Body of pancreas (tissue), 4 donors: ENCODE data around the gene SOBP. TPM values are rescaled to one million over a fixed set of nuclear protein-coding genes. Genes with fewer than 3 reads are reported as not detected.

ENCODE experiments used
- ATAC-seq: fragments of 150-250 bp; one replicate; pipeline ENCODE4 v1.9.1; 2016
- DNase-seq, 4 donors: peaks; one replicate each; pipeline ENCODE4 v3.0.0-alpha.2; 2019
- H3K27ac ChIP-seq, 4 donors: fragments of 200-600 bp; sonication (generic); 1 replicate in 3 of 4; 2 replicates in 1 of 4; pipeline versions ENCODE4 v1.5.1 to v1.6.1; 2016 to 2019; ENCODE audit warnings: mild to moderate bottlenecking in 1 of 4, mixed read lengths in 1 of 4, moderate library complexity in 1 of 4
- H3K27me3 ChIP-seq, 2 donors: fragments of 200-600 bp; sonication (generic); one replicate each; pipeline ENCODE4 v1.6.0; 2016; ENCODE audit warnings: mild to moderate bottlenecking in 1 of 2
- H3K36me3 ChIP-seq, 2 donors: fragments of 200-600 bp; sonication (generic); replicated peaks in 1 of 2; 2 replicates each; pipeline ENCODE4 v1.5.1; 2016; ENCODE audit warnings: low read depth in 2 of 2; ENCODE audit not compliant: insufficient read depth in 1 of 2
- H3K4me1 ChIP-seq: fragments of 200-600 bp; sonication (generic); one replicate; pipeline ENCODE4 v1.6.0; 2016
- H3K4me3 ChIP-seq, 2 donors: fragments of 200-600 bp; sonication (generic); 1 replicate in 1 of 2; 2 replicates in 1 of 2; pipeline ENCODE4 v1.5.1; 2016 to 2019
- H3K9me3 ChIP-seq, 3 donors: fragments of 200-600 bp; sonication (generic); 1 replicate in 2 of 3; 2 replicates in 1 of 3; pipeline ENCODE4 v1.5.1; 2016
- CTCF ChIP-seq, 7 experiments: fragments of 450-650 bp in 4 of 7; fragments of 200-600 bp in 3 of 7; sonication (generic) in 3 of 7; IDR thresholded peaks; one replicate each; pipeline ENCODE4 v1.5.1; 2016 to 2019; ENCODE audit warnings: antibody characterized with exemption in 7 of 7
- POLR2A ChIP-seq, 3 donors: fragments of 450-650 bp; IDR thresholded peaks; one replicate each; pipeline ENCODE4 v1.6.1; 2016; ENCODE audit warnings: antibody characterized with exemption in 3 of 3, mild to moderate bottlenecking in 2 of 3
- WGBS, 2 donors: methylation state at CpG; one replicate each; pipeline ENCODE4 v1.1.5; 2017; 5-methylcytosine and 5-hydroxymethylcytosine counted together
- intact Hi-C: fragments of 100-400 bp; cut with DNase I; formaldehyde crosslinking; loops from one replicate; pipeline ENCODE4 v1.15.1; 2023
- total RNA-seq, 2 donors: library from RNA; depleted of rRNA; stranded (reverse); fragments of >200 nt; gene quantifications; one replicate each; pipeline ENCODE4 v1.1.0, GENCODE V29; 2016

Gene SOBP
- total RNA-seq, 2 donors from 2014 or later: 0.66 to 3.1 TPM

GRCh38 chr6:107667790-107668189, 177.9 kb downstream of the SOBP start:
- WGBS, 2 donors: 89 to 96% methylated on average over 3 of the region's 3 CpGs
- intact Hi-C loops: no loop called here
- Histone ChIP-seq H3K4me3 (no peak overlapping the region), H3K4me1 (peaks cover 23% of the 10 kb centered on the region), H3K27me3 (no peaks in the 10 kb centered on the region), H3K36me3 (no peaks in the 10 kb centered on the region), H3K9me3 (no peaks in the 10 kb centered on the region), H3K27ac (peak overlapping the region in 1 of 4 donors; percentile 74)
- TF ChIP-seq POLR2A (IDR thresholded peaks at IDR 0.05) (no peak), CTCF (IDR thresholded peaks at IDR 0.05) (no peak)
- DNase-seq: no peak
- no peak for ATAC-seq

GRCh38 chr6:107668743-107669474, 179.0 kb downstream of the SOBP start:
- no peak overlapping the region for H3K4me3 ChIP-seq
- ATAC-seq (no peak), DNase-seq (no peak)
- peaks cover 23% of the 10 kb centered on the region for H3K4me1 ChIP-seq
- TF ChIP-seq POLR2A (IDR thresholded peaks at IDR 0.05) (no peak), CTCF (IDR thresholded peaks at IDR 0.05) (no peak)
- no peaks in the 10 kb centered on the region for H3K9me3 ChIP-seq
- H3K36me3 ChIP-seq: no peaks in the 10 kb centered on the region
- no peak overlapping the region for H3K27ac ChIP-seq
- 81 to 87% methylated on average over 16 to 23 of the region's 23 CpGs for WGBS, 2 donors
- H3K27me3 ChIP-seq: no peaks in the 10 kb centered on the region
- intact Hi-C loops: no loop called here

GRCh38 chr6:107670792-107671199, 180.9 kb downstream of the SOBP start:
- H3K4me3 ChIP-seq: no peak overlapping the region
- no peak for ATAC-seq
- peaks cover 21% of the 10 kb centered on the region for H3K4me1 ChIP-seq
- peak; percentile 30 to 66 (median 42) for DNase-seq
- H3K9me3 ChIP-seq: no peaks in the 10 kb centered on the region
- no peaks in the 10 kb centered on the region for H3K36me3 ChIP-seq
- H3K27me3 ChIP-seq: no peaks in the 10 kb centered on the region
- no peak for TF ChIP-seq CTCF (IDR thresholded peaks at IDR 0.05)
- TF ChIP-seq POLR2A (IDR thresholded peaks at IDR 0.05): no peak
- WGBS, 2 donors: 24% methylated on average over 9 of the region's 9 CpGs
- H3K27ac ChIP-seq: no peak overlapping the region
- intact Hi-C loops: no loop called here

GRCh38 chr6:107673076-107673494, 183.2 kb downstream of the SOBP start:
- H3K4me3 ChIP-seq: no peak overlapping the region
- H3K27ac ChIP-seq: no peak overlapping the region
- 75 to 83% methylated on average over 12 to 13 of the region's 13 CpGs for WGBS, 2 donors
- no peak for TF ChIP-seq POLR2A (IDR thresholded peaks at IDR 0.05)
- TF ChIP-seq CTCF (IDR thresholded peaks at IDR 0.05): no peak
- DNase-seq (peak in 1 of 4 donors; percentile 36), ATAC-seq (no peak)
- intact Hi-C loops: no loop called here
- peaks cover 3% of the 10 kb centered on the region for H3K4me1 ChIP-seq
- no peaks in the 10 kb centered on the region for H3K9me3 ChIP-seq
- H3K27me3 ChIP-seq: no peaks in the 10 kb centered on the region
- no peaks in the 10 kb centered on the region for H3K36me3 ChIP-seq
